ENCODE data around the gene ADAD2. TPM values are rescaled to one million over a fixed set of nuclear protein-coding genes. Genes with fewer than 3 reads are reported as not detected.
"Not testable (repeated sequence)": the region's sequence is repeated elsewhere in the genome, so short reads cannot be mapped to it uniquely, and the experiment has no call there.

The ADAD2 gene
- total and polyA plus RNA-seq, 9 of the 15 experiments (the other 6 are each of a cell fraction or from before 2014, with no cell fraction given) = 0.07 TPM; not detected in 8

GRCh38 chr16:84199861-84200260 lies 8.9 kb downstream of the ADAD2 start (continued):
- no peak for TF ChIP-seq ZBTB12 (CRISPR knock-in tag; IDR thresholded peaks at IDR 0.05)

- WGBS (ENCODE audit: insufficient coverage, low coverage, missing lambda C conversion rate) = 42% methylated on average over 26 of the region's 26 CpGs
- H3K9ac ChIP-seq (ENCODE audit: insufficient read depth in 1 of 2, low read depth in 2 of 2, low read length in 2 of 2); BruUV-seq (replicated peaks); H3K27ac ChIP-seq (ENCODE audit: extremely low read depth, low read depth, low read length); FAIRE-seq; H3K9me3 ChIP-seq (replicated peaks; ENCODE audit: control insufficient read depth, insufficient read depth, low read depth, low read length); H3K36me3 ChIP-seq (ENCODE audit: control insufficient read depth, insufficient read depth, low read length); intact Hi-C loops (cut with micrococcal nuclease); DNase-seq (ENCODE audit: extremely low read depth in 1 of 4, low spot score in 3 of 4); H3K79me2 ChIP-seq (ENCODE audit: control insufficient read depth, insufficient read depth, low read length); H2AFZ ChIP-seq (ENCODE audit: low read depth, low read length); H4K20me1 ChIP-seq (replicated peaks; ENCODE audit: control insufficient read depth, insufficient read depth, low read length); CTCF ChIA-PET (ENCODE audit: low intra/inter-chr PET ratio); in situ Hi-C loops (cut with MboI); H3K9me1 ChIP-seq (ENCODE audit: control insufficient read depth, insufficient read depth, low read length); ATAC-seq; H3K4me2 ChIP-seq (ENCODE audit: insufficient read depth, low read length); H3K4me3 ChIP-seq: not testable (repeated sequence)
- Histone ChIP-seq H3K4me1 (replicated peaks in 1 of 2; ENCODE audit: control insufficient read depth in 2 of 2, insufficient read depth in 2 of 2, low read length in 2 of 2) (peaks cover 6 to 16% of the 10 kb centered on the region in 2 experiments; a peak in 4 of 5 replicates), H3K27me3 (ENCODE audit: control insufficient read depth in 2 of 2, insufficient read depth in 2 of 2, low read length in 2 of 2) (peaks cover 22 to 35% of the 10 kb centered on the region in 2 experiments)
- POLR2A ChIA-PET = interaction anchor here (1.1 to 1.5 kb wide), 3 partner anchors 9 to 18 kb away, joined by 3 to 5 read pairs (median 3); partner anchors contain the start of gene TAF1C
Observed at GRCh38 chr16:84204551-84204950, 13.6 kb downstream of the ADAD2 start.

GRCh38 chr16:84205123-84205522 lies 14.2 kb downstream of the ADAD2 start:
- in situ Hi-C loops (cut with MboI); H3K36me3 ChIP-seq (ENCODE audit: control insufficient read depth, insufficient read depth, low read length); H3K79me2 ChIP-seq (ENCODE audit: control insufficient read depth, insufficient read depth, low read length); H3K4me3 ChIP-seq; POLR2A ChIA-PET; H4K20me1 ChIP-seq (replicated peaks; ENCODE audit: control insufficient read depth, insufficient read depth, low read length); CTCF ChIA-PET (ENCODE audit: low intra/inter-chr PET ratio); ATAC-seq; intact Hi-C loops (cut with micrococcal nuclease); BruUV-seq (replicated peaks); DNase-seq (ENCODE audit: extremely low read depth in 1 of 4, low spot score in 3 of 4); H3K9me3 ChIP-seq (replicated peaks; ENCODE audit: control insufficient read depth, insufficient read depth, low read depth, low read length); FAIRE-seq; H2AFZ ChIP-seq (ENCODE audit: low read depth, low read length); H3K4me2 ChIP-seq (ENCODE audit: insufficient read depth, low read length); H3K9me1 ChIP-seq (ENCODE audit: control insufficient read depth, insufficient read depth, low read length); H3K9ac ChIP-seq (ENCODE audit: insufficient read depth in 1 of 2, low read depth in 2 of 2, low read length in 2 of 2); H3K27ac ChIP-seq (ENCODE audit: extremely low read depth, low read depth, low read length): not testable (repeated sequence)
- 22% methylated on average over 6 of the region's 6 CpGs for WGBS (ENCODE audit: insufficient coverage, low coverage, missing lambda C conversion rate)
- peaks cover 17 to 30% of the 10 kb centered on the region in 2 experiments for H3K27me3 ChIP-seq (ENCODE audit: control insufficient read depth in 2 of 2, insufficient read depth in 2 of 2, low read length in 2 of 2)
- peaks cover 6 to 16% of the 10 kb centered on the region in 2 experiments; a peak in 4 of 5 replicates for H3K4me1 ChIP-seq (replicated peaks in 1 of 2; ENCODE audit: control insufficient read depth in 2 of 2, insufficient read depth in 2 of 2, low read length in 2 of 2)

All from K562 (cell line).